ENCODE results near the gene GASK1A. TPM values are rescaled to one million over a fixed set of nuclear protein-coding genes. Genes with fewer than 3 reads are reported as not detected.

GASK1A gene
- polyA plus RNA-seq, 1 experiment, result 0.78 TPM

GRCh38 chr3:43104039-43104438 is 124.9 kb downstream of the GASK1A start:
- CTCF ChIA-PET, result no interaction called here
- no peaks in the 10 kb centered on the region for H3K36me3 ChIP-seq (ENCODE audit: control insufficient read depth, insufficient read depth, low read length)
- H3K27me3 ChIP-seq (ENCODE audit: control insufficient read depth, insufficient read depth, low read length), result peaks cover under 1% of the 10 kb centered on the region; the same call in 1 of the 2 replicates
- DNase-seq (ENCODE audit: low read depth), result no peak
- H3K4me3 ChIP-seq (ENCODE audit: low read depth, low read length), result no peak overlapping the region
- no peak for TF ChIP-seq CTCF (IDR thresholded peaks at IDR 0.05; ENCODE audit: insufficient read depth, low read depth, low read length)
- POLR2A ChIA-PET, result no interaction called here

GRCh38 chr3:43104660-43105595 is 125.8 kb downstream of the GASK1A start:
- DNase-seq (ENCODE audit: low read depth), result no peak
- POLR2A ChIA-PET, result no interaction called here

GRCh38 chr3:43105596-43106292 is 126.6 kb downstream of the GASK1A start, which contains the start of gene POMGNT2:
Gene POMGNT2 (minus strand): TSS chr3:43106079. CDS start chr3:43081431, 24,648 bp downstream.
- Histone ChIP-seq H3K4me3 (ENCODE audit: low read depth, low read length) (peak within 1 kb of the TSS; percentile 86), H3K27me3 (ENCODE audit: control insufficient read depth, insufficient read depth, low read length) (peaks cover 2% of the 10 kb centered on the region; the same call in 1 of the 2 replicates), H3K36me3 (ENCODE audit: control insufficient read depth, insufficient read depth, low read length) (no peaks in the 10 kb centered on the region)
- DNase-seq (ENCODE audit: low read depth), result peak; percentile 25
- CTCF ChIA-PET, result interaction anchor here (0.9 kb wide), 1 partner anchor 9 kb away, joined by 5 read pairs; no protein-coding TSS in a partner anchor
- POLR2A ChIA-PET, result interaction anchor here (0.6 kb wide), 1 partner anchor 183 kb away, joined by 4 read pairs; no protein-coding TSS in a partner anchor
- no peak for TF ChIP-seq CTCF (IDR thresholded peaks at IDR 0.05; ENCODE audit: insufficient read depth, low read depth, low read length)

More at GRCh38 chr3:43104660-43105595, 125.8 kb downstream of the GASK1A start:
- no peak for TF ChIP-seq CTCF (IDR thresholded peaks at IDR 0.05; ENCODE audit: insufficient read depth, low read depth, low read length)
- Histone ChIP-seq H3K4me3 (ENCODE audit: low read depth, low read length) (peak overlapping the region; percentile 86), H3K36me3 (ENCODE audit: control insufficient read depth, insufficient read depth, low read length) (no peaks in the 10 kb centered on the region), H3K27me3 (ENCODE audit: control insufficient read depth, insufficient read depth, low read length) (peaks cover 2% of the 10 kb centered on the region; the same call in 1 of the 2 replicates)
- CTCF ChIA-PET, result interaction anchor here (0.9 kb wide), 1 partner anchor 8 kb away, joined by 5 read pairs; no protein-coding TSS in a partner anchor

GRCh38 chr3:43106293-43106628 is 127.2 kb downstream of the GASK1A start:
- TF ChIP-seq CTCF (IDR thresholded peaks at IDR 0.05; ENCODE audit: insufficient read depth, low read depth, low read length), result no peak
- ChIA-PET CTCF (no interaction called here), POLR2A (interaction anchor here (0.6 kb wide), 1 partner anchor 182 kb away, joined by 4 read pairs; no protein-coding TSS in a partner anchor)
- Histone ChIP-seq H3K4me3 (ENCODE audit: low read depth, low read length) (peak overlapping the region; percentile 21; the same call in 1 of the 2 replicates), H3K27me3 (ENCODE audit: control insufficient read depth, insufficient read depth, low read length) (peaks cover 2% of the 10 kb centered on the region; the same call in 1 of the 2 replicates), H3K36me3 (ENCODE audit: control insufficient read depth, insufficient read depth, low read length) (no peaks in the 10 kb centered on the region)
- DNase-seq (ENCODE audit: low read depth), result no peak

Other genes with a start within 250 kb of the GASK1A start
- 0.16 and 0.18 TPM in 2 replicates for gene CCDC13, start 206.1 kb upstream of the GASK1A start, polyA plus RNA-seq (2011; rRNA removed)
- 51.1 and 144 TPM in 2 replicates for gene HIGD1A, start 174.8 kb upstream of the GASK1A start, polyA plus RNA-seq (2011; rRNA removed)
- gene ACKR2, start 169.9 kb upstream of the GASK1A start, polyA plus RNA-seq (2011; rRNA removed), result 0.15 TPM in 1 of 2 replicates, not detected in the other
- not detected in 2 replicates for gene CYP8B1, start 103.4 kb upstream of the GASK1A start, polyA plus RNA-seq (2011; rRNA removed)
- gene ZNF662, start 73.2 kb upstream of the GASK1A start, polyA plus RNA-seq (2011; rRNA removed), result 1.2 and 2.1 TPM in 2 replicates
- gene POMGNT2, start 126.8 kb downstream of the GASK1A start, polyA plus RNA-seq (2011; rRNA removed), result 10.4 and 20.0 TPM in 2 replicates